Loucy (cell line): ENCODE measurements around the gene POPDC3.
A peak's percentile ranks its signal among the peaks of the same experiment; 100 is the strongest.

Experiments
- H2AFZ ChIP-seq: fragments of 200-600 bp; sonication (generic); 2 replicates; pipeline ENCODE4 v1.6.0; 2016; ENCODE audit warnings: antibody characterized with exemption, mild to moderate bottlenecking, low read length, moderate library complexity
- H3F3A ChIP-seq: fragments of 200-600 bp; 2 replicates; pipeline ENCODE4 v1.6.0; 2016; ENCODE audit warnings: antibody characterized with exemption, low read depth, mild to moderate bottlenecking
- H3K27me3 ChIP-seq: fragments of 200-600 bp; sonication (generic); 2 replicates; pipeline ENCODE4 v1.6.1; 2014; ENCODE audit warnings: low read length, mild to moderate bottlenecking; ENCODE audit not compliant: insufficient read depth, poor library complexity, severe bottlenecking
- H3K36me3 ChIP-seq: fragments of 200-600 bp; sonication (generic); 2 replicates; pipeline ENCODE4 v1.6.1; 2016; ENCODE audit warnings: low read length; ENCODE audit not compliant: insufficient read depth
- H3K4me1 ChIP-seq: fragments of 200-600 bp; sonication (generic); 2 replicates; pipeline ENCODE4 v1.5.1; 2014; ENCODE audit warnings: low read length, mild to moderate bottlenecking; ENCODE audit not compliant: insufficient read depth, poor library complexity, severe bottlenecking
- H3K4me2 ChIP-seq: fragments of 200-600 bp; sonication (generic); 2 replicates; pipeline ENCODE4 v1.6.0; 2014; ENCODE audit warnings: antibody characterized with exemption, low read length, low read depth, mild to moderate bottlenecking; ENCODE audit not compliant: poor library complexity, severe bottlenecking
- H3K4me3 ChIP-seq: fragments of 200-600 bp; sonication (generic); 2 replicates; pipeline ENCODE4 v1.5.1; 2014; ENCODE audit warnings: low read length, mild to moderate bottlenecking, mixed read lengths; ENCODE audit not compliant: poor library complexity, severe bottlenecking
- H3K79me2 ChIP-seq: fragments of 200-600 bp; sonication (generic); 2 replicates; pipeline ENCODE4 v1.6.1; 2014; ENCODE audit warnings: low read length; ENCODE audit not compliant: insufficient read depth
- H3K9ac ChIP-seq: fragments of 200-600 bp; sonication (generic); 2 replicates; pipeline ENCODE4 v1.6.0; 2014; ENCODE audit warnings: mild to moderate bottlenecking, low read depth, low read length, moderate library complexity; ENCODE audit not compliant: poor library complexity, severe bottlenecking
- H3K9me2 ChIP-seq: fragments of 200-600 bp; sonication (generic); replicated peaks from 2 replicates; pipeline ENCODE4 v1.6.1; 2016; ENCODE audit warnings: low read depth, low read length, mixed read lengths
- H3K9me3 ChIP-seq: fragments of 200-600 bp; sonication (generic); 2 replicates; pipeline ENCODE4 v1.6.1; 2014; ENCODE audit warnings: mild to moderate bottlenecking, antibody characterized with exemption, low read length, low read depth; ENCODE audit not compliant: insufficient read depth
- H4K20me1 ChIP-seq: fragments of 200-600 bp; sonication (generic); 2 replicates; pipeline ENCODE4 v1.6.0; 2014; ENCODE audit warnings: antibody characterized with exemption, low read length, mild to moderate bottlenecking; ENCODE audit not compliant: insufficient read depth, poor library complexity, severe bottlenecking
- CTCF ChIP-seq: fragments of 200-600 bp; sonication (generic); conservative IDR thresholded peaks from 2 replicates; pipeline ENCODE4 v1.5.1; 2014; ENCODE audit warnings: mild to moderate bottlenecking, antibody characterized with exemption, low read length
- EZH2phosphoT487 ChIP-seq: fragments of 200-600 bp; IDR thresholded peaks from 2 replicates; pipeline ENCODE4 v1.6.1; 2018; ENCODE audit warnings: antibody characterized with exemption, mild to moderate bottlenecking, moderate library complexity, borderline replicate concordance

The POPDC3 gene

DNA sequence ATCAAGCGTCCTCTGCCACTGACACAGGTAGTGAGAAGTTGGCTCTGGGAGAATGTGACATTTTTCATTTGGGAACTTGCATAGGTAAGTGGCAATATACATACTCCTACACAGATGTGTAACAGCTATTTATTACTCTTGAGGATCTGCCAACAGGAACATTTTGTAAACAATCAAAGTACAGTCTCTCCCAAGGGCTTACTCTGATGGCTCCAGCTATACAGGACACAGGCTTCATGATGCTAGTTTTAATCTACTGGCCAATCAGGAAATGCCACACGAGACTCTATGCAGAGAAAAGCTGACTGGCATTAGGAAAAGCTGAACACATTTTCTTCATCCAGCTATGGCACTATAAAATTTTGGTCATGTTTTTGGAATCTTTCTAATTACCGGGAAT lies 57.8 kb downstream of the POPDC3 start:
- peaks cover 15% of the 10 kb centered on the region for H3K4me1 ChIP-seq
- H2AFZ ChIP-seq: peak overlapping the region; percentile 39; the same call in 1 of the 2 replicates
- H3K4me2 ChIP-seq: no peak overlapping the region
- H3K36me3 ChIP-seq: no peaks in the 10 kb centered on the region
- no peaks in the 10 kb centered on the region for H3F3A ChIP-seq
- no peaks in the 10 kb centered on the region for H3K27me3 ChIP-seq
- no peak overlapping the region for H3K9ac ChIP-seq
- H4K20me1 ChIP-seq: no peaks in the 10 kb centered on the region
- no peaks in the 10 kb centered on the region for H3K79me2 ChIP-seq
- no peak for TF ChIP-seq EZH2phosphoT487
- no peaks in the 10 kb centered on the region for H3K9me2 ChIP-seq
- no peaks in the 10 kb centered on the region for H3K9me3 ChIP-seq
- no peak overlapping the region for H3K4me3 ChIP-seq

DNA sequence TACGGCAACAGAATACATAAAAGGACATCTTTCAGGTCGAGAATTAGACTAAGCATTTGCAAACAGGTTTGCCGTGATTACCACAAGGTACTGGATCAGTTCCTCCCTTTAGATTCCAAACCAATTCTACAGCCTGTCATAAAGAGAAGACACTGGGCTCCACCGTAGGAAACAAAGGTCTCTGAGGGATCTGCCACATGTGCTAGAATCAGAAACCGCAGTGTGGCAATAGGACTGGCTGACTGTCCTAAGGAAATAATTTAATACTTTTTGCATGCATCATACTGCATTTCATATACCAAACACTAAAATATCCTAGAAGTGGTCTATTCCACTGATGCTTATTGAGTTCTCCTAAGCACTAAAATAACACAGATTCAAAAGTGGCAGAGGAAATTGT lies 59.2 kb downstream of the POPDC3 start:
- Histone ChIP-seq H3K4me1 (peaks cover 15% of the 10 kb centered on the region), H3K79me2 (no peaks in the 10 kb centered on the region), H3K27me3 (no peaks in the 10 kb centered on the region), H3K4me2 (no peak overlapping the region), H3K9me3 (no peaks in the 10 kb centered on the region), H4K20me1 (no peaks in the 10 kb centered on the region), H3K36me3 (no peaks in the 10 kb centered on the region), H3K4me3 (no peak overlapping the region), H3K9me2 (no peaks in the 10 kb centered on the region), H3F3A (no peaks in the 10 kb centered on the region), H3K9ac (no peak overlapping the region), H2AFZ (0 out of 2 replicates have a peak overlapping the region, but pooled peaks have one; percentile 42)
- no peak for TF ChIP-seq EZH2phosphoT487
- no peak for TF ChIP-seq CTCF

GRCh38 chr6:105116150-105116549 lies 63.7 kb downstream of the POPDC3 start:
- Histone ChIP-seq H3K4me1 (peaks cover 15% of the 10 kb centered on the region), H3K36me3 (no peaks in the 10 kb centered on the region), H3K79me2 (no peaks in the 10 kb centered on the region), H3K9ac (no peak overlapping the region), H3K4me2 (no peak overlapping the region), H3K4me3 (no peak overlapping the region), H3F3A (no peaks in the 10 kb centered on the region), H3K9me3 (no peaks in the 10 kb centered on the region), H2AFZ (peak overlapping the region; percentile 38; the same call in 1 of the 2 replicates), H3K27me3 (no peaks in the 10 kb centered on the region), H3K9me2 (no peaks in the 10 kb centered on the region), H4K20me1 (no peaks in the 10 kb centered on the region)
- TF ChIP-seq EZH2phosphoT487 (no peak), CTCF (no peak)

- TF ChIP-seq EZH2phosphoT487: no peak
- no peak for TF ChIP-seq CTCF
- no peaks in the 10 kb centered on the region for H3K9me3 ChIP-seq
- no peaks in the 10 kb centered on the region for H3K36me3 ChIP-seq
- H4K20me1 ChIP-seq: no peaks in the 10 kb centered on the region
- H3K9me2 ChIP-seq: no peaks in the 10 kb centered on the region
- H3K4me3 ChIP-seq: no peak overlapping the region
- no peak overlapping the region for H3K9ac ChIP-seq
- H3F3A ChIP-seq: no peaks in the 10 kb centered on the region
- H3K27me3 ChIP-seq: no peaks in the 10 kb centered on the region
- no peaks in the 10 kb centered on the region for H3K4me1 ChIP-seq
- no peak overlapping the region for H3K4me2 ChIP-seq
- H2AFZ ChIP-seq: no peak overlapping the region
- H3K79me2 ChIP-seq: no peaks in the 10 kb centered on the region
These were observed 66.4 kb downstream of the POPDC3 start for GRCh38 chr6:105113422-105113821.
